K562 (cell line): ENCODE results near the gene CTSV. TPM values are rescaled to one million over a fixed set of nuclear protein-coding genes. Genes with fewer than 3 reads are reported as not detected.

Experiments used
- CBX3 ChIP-seq, 2 experiments: IDR thresholded peaks; 1 replicate in 1 of 2; 2 replicates in 1 of 2; pipeline ENCODE4 v1.6.1; 2012; ENCODE audit warnings: inconsistent platforms in 2 of 2, low read length in 2 of 2, borderline replicate concordance in 1 of 2, control low read depth in 1 of 2
- CREB1 ChIP-seq, 2 experiments: sonication (generic) in 1 of 2; formaldehyde crosslinking in 1 of 2; IDR thresholded peaks; 2 replicates each; pipeline versions ENCODE4 v1.6.1 to v1.8.0; 2012 to 2022; ENCODE audit warnings: inconsistent platforms in 1 of 2, mild to moderate bottlenecking in 1 of 2, missing genetic modification reagents in 1 of 2, moderate library complexity in 1 of 2
- CREB3 ChIP-seq: fragments of 450-650 bp; conservative IDR thresholded peaks from 2 replicates; pipeline ENCODE4 v1.6.1; 2016; ENCODE audit warnings: missing genetic modification characterization, low read depth, mild to moderate bottlenecking, missing compliant biosample characterization, moderate library complexity
- CREM ChIP-seq: IDR thresholded peaks from 2 replicates; pipeline ENCODE4 v1.6.1; 2014; ENCODE audit warnings: antibody characterized with exemption, low read depth
- CTBP1 ChIP-seq: fragments of 450-650 bp; IDR thresholded peaks from 2 replicates; pipeline ENCODE4 v1.6.1; 2016; ENCODE audit warnings: borderline replicate concordance
- E2F6 ChIP-seq, 2 experiments: IDR thresholded peaks; 2 replicates each; pipeline ENCODE4 v1.6.1; 2011; ENCODE audit warnings: borderline replicate concordance in 1 of 2, control low read depth in 1 of 2, low read depth in 1 of 2, low read length in 1 of 2, mild to moderate bottlenecking in 1 of 2, mixed read lengths in 1 of 2, moderate library complexity in 1 of 2; ENCODE audit not compliant: insufficient read depth in 1 of 2, insufficient read length in 1 of 2, poor library complexity in 1 of 2, severe bottlenecking in 1 of 2; ENCODE audit errors: extremely low read depth in 1 of 2
- EGR1 ChIP-seq: fragments of 450-650 bp; conservative IDR thresholded peaks from 2 replicates; pipeline ENCODE4 v1.6.1; 2017; ENCODE audit warnings: mild to moderate bottlenecking
- GABPB1 ChIP-seq: sonication (generic); formaldehyde crosslinking; IDR thresholded peaks from 2 replicates; pipeline ENCODE4 v1.8.0; 2022; ENCODE audit warnings: mild to moderate bottlenecking, missing genetic modification reagents
- HNRNPLL ChIP-seq: fragments of 200-400 bp; formaldehyde crosslinking; IDR thresholded peaks from 2 replicates; pipeline ENCODE4 v1.6.1; 2017; ENCODE audit warnings: low read length, low read depth, mild to moderate bottlenecking; ENCODE audit not compliant: poor library complexity, severe bottlenecking
- KDM5B ChIP-seq: fragments of 200-600 bp; sonication (generic); IDR thresholded peaks from 2 replicates; pipeline ENCODE4 v1.6.1; 2012; ENCODE audit warnings: low read depth, mild to moderate bottlenecking, moderate library complexity, low read length, control low read depth, inconsistent platforms; ENCODE audit not compliant: insufficient replicate concordance
- MAX ChIP-seq: sonication (generic); formaldehyde crosslinking; IDR thresholded peaks from 2 replicates; pipeline ENCODE4 v1.9.0; 2022; ENCODE audit warnings: mild to moderate bottlenecking, missing genetic modification reagents
- NRF1 ChIP-seq, 2 experiments: fragments of 450-650 bp; IDR thresholded peaks in 1 of 2; conservative IDR thresholded peaks in 1 of 2; 2 replicates each; pipeline ENCODE4 v1.6.1; 2014; ENCODE audit warnings: mild to moderate bottlenecking in 2 of 2
- POLR2A ChIP-seq: fragments of 450-650 bp; conservative IDR thresholded peaks from 2 replicates; pipeline ENCODE4 v1.6.1; 2016
- RBBP5 ChIP-seq: fragments of 200-600 bp; sonication (generic); IDR thresholded peaks from 2 replicates; pipeline ENCODE4 v1.6.1; 2012; ENCODE audit warnings: borderline replicate concordance, mild to moderate bottlenecking, low read length, control low read depth, inconsistent platforms; ENCODE audit not compliant: insufficient read depth, poor library complexity, severe bottlenecking
- RBFOX2 ChIP-seq: fragments of 200-400 bp; formaldehyde crosslinking; IDR thresholded peaks from 2 replicates; pipeline ENCODE4 v1.6.1; 2017; ENCODE audit warnings: low read depth, mild to moderate bottlenecking, low read length, moderate library complexity
- SMAD4 ChIP-seq: fragments of 250-450 bp; sonication (Bioruptor Pico); conservative IDR thresholded peaks from 2 replicates; pipeline ENCODE4 v1.8.0; 2021; ENCODE audit warnings: inconsistent platforms, mild to moderate bottlenecking, moderate library complexity
- TFAP4 ChIP-seq: sonication (generic); formaldehyde crosslinking; IDR thresholded peaks from 2 replicates; pipeline ENCODE4 v1.8.0; 2022; ENCODE audit warnings: missing genetic modification reagents, mild to moderate bottlenecking, moderate library complexity, borderline replicate concordance
- VEZF1 ChIP-seq: fragments of 200-800 bp; sonication (Bioruptor generic); IDR thresholded peaks from 2 replicates; pipeline ENCODE4 v1.6.1; 2017; ENCODE audit warnings: missing genetic modification characterization, missing compliant biosample characterization
- ZBTB7A ChIP-seq: IDR thresholded peaks from 2 replicates; pipeline ENCODE4 v1.6.1; 2011; ENCODE audit warnings: low read depth, mild to moderate bottlenecking, low read length, moderate library complexity, borderline replicate concordance; ENCODE audit not compliant: control insufficient read depth
- polyA plus RNA-seq, 8 experiments: library from polyadenylated mRNA; depleted of rRNA in 4 of 8; stranded (reverse) in 5 of 8; unstranded in 3 of 8; fragments of >200 nt; fragmentation: Nextera tagmentation in 2 of 8; fragmentation: Illumina TruSeq in 1 of 8; extraction: Ambion mirVana in 2 of 8; extraction: Trizol in 1 of 8; gene quantifications; 2 replicates each; pipeline versions ENCODE4 v1.2.1 to v1.2.3, GENCODE V29; 2011 to 2014; ENCODE audit warnings: inconsistent platforms in 1 of 8, missing spikeins in 1 of 8
- total RNA-seq, 7 experiments: library from RNA; depleted of rRNA in 6 of 7; stranded (reverse); fragments of >200 nt in 6 of 7; fragmentation: Illumina TruSeq in 2 of 7; extraction: Trizol in 2 of 7; gene quantifications; 2 replicates each; pipeline versions ENCODE4 v1.2.1 to v1.2.3, GENCODE V29; 2011 to 2021; ENCODE audit warnings: low replicate concordance in 1 of 7

The CTSV gene
- total and polyA plus RNA-seq, 9 of the 15 experiments (the other 6 are each of a cell fraction or from before 2014, with no cell fraction given) = 0.06 to 0.39 (median 0.16) TPM; not detected in 3

DNA sequence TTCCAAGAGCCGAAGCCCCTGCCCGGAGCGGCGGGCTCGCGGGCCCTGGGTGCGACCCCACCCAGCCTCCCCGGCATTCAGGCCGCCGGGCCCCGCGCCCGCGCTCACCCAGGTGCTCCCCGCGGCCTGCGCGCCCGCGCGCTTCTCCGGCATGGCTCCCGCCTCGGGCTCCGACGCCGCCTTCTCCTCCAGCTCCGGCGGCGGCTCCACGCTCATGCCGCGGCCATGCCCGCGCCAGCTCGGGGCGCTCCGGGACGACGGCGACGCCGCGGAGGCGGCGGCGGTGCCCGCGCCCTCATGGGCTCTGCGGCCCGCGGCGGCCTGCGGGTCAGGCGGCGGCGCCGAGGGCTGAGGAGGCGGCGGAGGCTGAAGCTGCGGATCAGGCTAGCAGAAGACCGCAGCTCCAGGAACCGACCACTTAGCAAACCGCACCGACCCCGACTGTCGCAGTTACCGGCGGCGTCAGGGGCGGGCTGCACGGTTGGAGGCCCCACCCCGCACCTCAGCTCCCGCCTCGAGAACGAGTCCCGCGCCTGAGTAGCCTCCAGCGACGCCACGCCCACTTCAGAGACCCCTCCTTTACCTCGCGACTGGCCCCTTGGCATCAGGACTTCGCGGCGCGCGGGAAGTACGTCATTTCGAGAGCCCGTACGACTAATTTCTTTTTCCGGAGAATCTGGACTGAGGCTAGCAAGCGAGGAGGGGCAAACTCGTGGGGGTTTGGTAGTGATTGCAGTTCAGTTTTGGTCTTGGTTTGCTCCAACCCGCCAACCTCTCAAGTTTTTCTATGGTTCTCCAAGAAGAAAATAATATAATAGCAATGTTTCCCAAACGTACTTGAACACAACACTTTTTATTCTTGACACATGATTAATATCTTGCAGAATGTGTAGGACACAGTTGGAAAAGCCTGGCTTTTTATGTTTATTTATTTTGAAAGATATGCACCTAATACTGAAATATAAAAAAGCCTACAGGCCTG is 25.5 kb downstream of the CTSV start (continued):
- peak; percentile 71 to 76; a peak in 3 of 4 replicates for TF ChIP-seq NRF1 (conservative IDR thresholded peaks at IDR 0.05 in 1 of 2, IDR thresholded peaks at IDR 0.05 in 1 of 2)
- peak; percentile 24 for TF ChIP-seq HNRNPLL
- peak; percentile 71 for TF ChIP-seq RBBP5
- TF ChIP-seq CREB3 (tag) = peak; percentile 58; the same call in 1 of the 2 replicates
- TF ChIP-seq EGR1 = 0 out of 2 replicates have a peak, but pooled peaks have one; percentile 8
- TF ChIP-seq RBFOX2 = peak; percentile 81
- TF ChIP-seq CTBP1 = peak; percentile 39; the same call in 1 of the 2 replicates
- peak; percentile 22; the same call in 1 of the 2 replicates for TF ChIP-seq MAX (CRISPR knock-in tag)
- peak; percentile 50 for TF ChIP-seq TFAP4
- TF ChIP-seq E2F6 (IDR thresholded peaks at IDR 0.05; ENCODE audit: borderline replicate concordance in 1 of 2, extremely low read depth in 1 of 2, insufficient read depth in 1 of 2, insufficient read length in 1 of 2, low read depth in 1 of 2, low read length in 1 of 2, poor library complexity in 1 of 2, severe bottlenecking in 1 of 2) = peak; percentile 25 to 30
- TF ChIP-seq KDM5B = peak; percentile 16
- peak; percentile 94 for TF ChIP-seq CREM
- TF ChIP-seq CBX3 (IDR thresholded peaks at IDR 0.05; ENCODE audit: borderline replicate concordance in 1 of 2, low read length in 2 of 2) = peak in 1 of 2 experiments; percentile 41; a peak in 1 of 3 replicates
- peak; percentile 61; the same call in 1 of the 2 replicates for TF ChIP-seq ZBTB7A
- TF ChIP-seq SMAD4 (CRISPR knock-in tag) = 0 out of 2 replicates have a peak, but pooled peaks have one; percentile 46
- peak; percentile 65 for TF ChIP-seq POLR2A
- TF ChIP-seq GABPB1 = peak; percentile 88
- TF ChIP-seq VEZF1 = peak; percentile 71
- TF ChIP-seq CREB1 (IDR thresholded peaks at IDR 0.05) = peak; percentile 89
- peak; percentile 93 for TF ChIP-seq CREB1 (CRISPR knock-in tag; IDR thresholded peaks at IDR 0.05)
